ENCODE results near the gene OVCA2.

- no peak for TF ChIP-seq POLR2A (IDR thresholded peaks at IDR 0.05)
- TF ChIP-seq CTCF (IDR thresholded peaks at IDR 0.05) = no peak
Observed at GRCh38 chr17:2086306-2086705, 44.5 kb downstream of the OVCA2 start.
